ENCODE measurements around the gene DPYSL4.

Gene DPYSL4

DNA sequence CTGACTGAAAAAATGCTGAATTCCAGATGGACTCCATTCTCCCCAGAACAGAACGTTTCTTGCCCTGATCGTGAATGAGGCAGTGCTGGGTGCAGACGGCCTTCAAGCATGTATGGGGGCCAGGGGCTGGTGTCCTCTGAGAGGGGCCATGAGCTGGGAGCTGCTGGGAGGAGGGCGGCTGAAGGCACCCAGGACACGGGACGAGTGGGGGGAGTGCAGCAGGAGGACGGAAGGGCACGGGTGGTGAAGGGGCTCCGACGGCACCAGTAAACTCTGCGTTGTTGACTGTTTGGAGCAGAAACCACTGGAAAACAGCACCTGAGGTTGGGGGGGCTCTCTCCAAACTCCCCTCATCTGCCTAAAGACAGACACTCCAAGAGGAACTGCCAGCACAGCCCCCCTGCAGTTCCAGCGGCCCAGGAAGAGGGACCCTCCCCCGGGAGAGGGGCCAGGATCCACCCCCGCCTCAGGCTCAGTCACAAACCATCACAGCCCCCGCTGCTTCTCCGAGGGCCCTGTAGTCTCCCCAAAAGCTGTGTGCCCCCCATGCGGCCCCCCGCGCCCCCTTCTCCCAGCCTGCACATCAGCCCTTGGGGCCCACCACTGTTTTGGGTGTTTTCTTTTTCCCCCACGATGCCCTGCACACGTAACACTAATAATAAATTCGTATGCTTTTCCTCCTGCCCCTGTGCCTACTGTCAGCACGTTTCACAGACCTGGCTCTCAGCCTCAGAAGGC lies 55.5 kb downstream of the DPYSL4 start:
- no peaks in the 10 kb centered on the region for H3K36me3 ChIP-seq
- TF ChIP-seq, protein P1, sequence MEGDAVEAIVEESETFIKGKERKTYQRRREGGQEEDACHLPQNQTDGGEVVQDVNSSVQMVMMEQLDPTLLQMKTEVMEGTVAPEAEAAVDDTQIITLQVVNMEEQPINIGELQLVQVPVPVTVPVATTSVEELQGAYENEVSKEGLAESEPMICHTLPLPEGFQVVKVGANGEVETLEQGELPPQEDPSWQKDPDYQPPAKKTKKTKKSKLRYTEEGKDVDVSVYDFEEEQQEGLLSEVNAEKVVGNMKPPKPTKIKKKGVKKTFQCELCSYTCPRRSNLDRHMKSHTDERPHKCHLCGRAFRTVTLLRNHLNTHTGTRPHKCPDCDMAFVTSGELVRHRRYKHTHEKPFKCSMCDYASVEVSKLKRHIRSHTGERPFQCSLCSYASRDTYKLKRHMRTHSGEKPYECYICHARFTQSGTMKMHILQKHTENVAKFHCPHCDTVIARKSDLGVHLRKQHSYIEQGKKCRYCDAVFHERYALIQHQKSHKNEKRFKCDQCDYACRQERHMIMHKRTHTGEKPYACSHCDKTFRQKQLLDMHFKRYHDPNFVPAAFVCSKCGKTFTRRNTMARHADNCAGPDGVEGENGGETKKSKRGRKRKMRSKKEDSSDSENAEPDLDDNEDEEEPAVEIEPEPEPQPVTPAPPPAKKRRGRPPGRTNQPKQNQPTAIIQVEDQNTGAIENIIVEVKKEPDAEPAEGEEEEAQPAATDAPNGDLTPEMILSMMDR (IDR thresholded peaks at IDR 0.05): no peak
- DNase-seq: no peak
- intact Hi-C loops (cut with DNase I; ENCODE audit: low total_unique reads): no loop called here
- no peaks in the 10 kb centered on the region for H3K4me1 ChIP-seq
- H3K27ac ChIP-seq: no peak overlapping the region
- H3K4me3 ChIP-seq: no peak overlapping the region
- H3K9me3 ChIP-seq: no peaks in the 10 kb centered on the region
- H3K27me3 ChIP-seq: peaks cover 0 to 20% of the 10 kb centered on the region in 2 donors

DNA sequence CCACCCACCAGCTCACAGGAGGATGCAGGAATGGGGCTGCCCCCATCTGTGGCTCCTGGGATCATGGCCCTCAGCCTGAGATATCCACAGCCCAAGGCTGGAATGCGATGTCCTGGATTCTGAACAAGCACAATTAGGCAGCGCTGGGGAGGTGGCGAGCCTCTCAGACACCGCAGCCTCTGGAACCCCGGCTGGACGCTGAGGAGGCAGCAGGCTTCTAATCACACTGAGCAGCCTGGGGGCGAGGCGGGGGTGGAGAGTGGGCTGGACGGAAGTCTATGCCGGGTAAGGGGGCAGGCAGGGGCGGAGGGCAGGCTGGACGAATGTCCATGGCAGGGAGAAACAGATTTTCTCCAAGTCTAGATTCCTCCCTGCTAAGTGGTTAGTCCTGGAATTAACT lies 56.4 kb downstream of the DPYSL4 start:
- H3K27me3 ChIP-seq: peaks cover 0 to 18% of the 10 kb centered on the region in 2 donors
- no peak for DNase-seq
- no peaks in the 10 kb centered on the region for H3K9me3 ChIP-seq
- H3K36me3 ChIP-seq: no peaks in the 10 kb centered on the region
- H3K27ac ChIP-seq: no peak overlapping the region
- H3K4me1 ChIP-seq: no peaks in the 10 kb centered on the region
- no peak overlapping the region for H3K4me3 ChIP-seq
- TF ChIP-seq, protein P1 (IDR thresholded peaks at IDR 0.05): no peak
- intact Hi-C loops (cut with DNase I; ENCODE audit: low total_unique reads): no loop called here

DNA sequence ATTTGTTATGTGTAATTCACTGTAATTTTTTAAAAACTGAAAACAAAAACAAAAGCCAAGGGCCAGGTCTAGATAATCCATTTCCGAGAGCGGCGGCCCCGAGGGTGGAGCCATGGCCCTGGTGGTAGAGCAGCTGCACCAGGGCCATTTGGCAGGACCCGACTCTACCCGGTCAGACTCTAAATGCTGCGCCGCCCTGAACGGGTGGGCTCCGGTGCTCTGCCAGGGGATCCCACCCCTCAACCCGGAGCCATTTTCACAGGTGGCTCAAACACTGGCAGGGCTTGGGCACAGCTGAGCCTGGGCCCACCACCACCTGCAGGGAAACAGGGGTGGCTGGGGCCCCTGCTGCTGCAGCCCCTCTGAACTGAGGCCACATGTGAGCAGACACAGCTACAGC lies 56.9 kb downstream of the DPYSL4 start:
- peaks cover 0 to 4% (median 0%) of the 10 kb centered on the region in 4 donors for H3K4me1 ChIP-seq
- TF ChIP-seq, protein P1 (IDR thresholded peaks at IDR 0.05): no peak
- peaks cover 0 to 19% of the 10 kb centered on the region in 2 donors for H3K27me3 ChIP-seq
- intact Hi-C loops (cut with DNase I; ENCODE audit: low total_unique reads): no loop called here
- H3K36me3 ChIP-seq: no peaks in the 10 kb centered on the region
- H3K27ac ChIP-seq: no peak overlapping the region
- no peaks in the 10 kb centered on the region for H3K9me3 ChIP-seq
- no peak overlapping the region for H3K4me3 ChIP-seq
- DNase-seq: no peak

DNA sequence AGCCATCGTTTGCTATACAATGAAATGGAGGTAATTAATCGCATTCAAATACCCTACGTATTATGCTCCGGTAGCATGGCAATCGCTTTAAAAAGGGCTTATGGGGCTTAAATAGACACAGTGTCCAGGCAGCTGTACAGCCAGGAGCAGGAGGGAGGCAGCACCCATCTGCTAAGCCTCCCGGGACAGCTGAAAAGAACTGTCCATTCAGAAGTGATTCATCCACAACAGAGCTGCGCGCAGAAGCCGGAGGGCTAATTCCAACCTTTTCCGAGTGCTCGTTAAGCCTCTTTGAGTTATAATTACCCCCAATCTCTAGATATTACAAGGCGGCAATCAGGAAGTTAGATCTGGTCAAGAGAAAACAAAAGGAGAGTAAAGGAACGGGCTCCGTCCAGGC lies 58.3 kb downstream of the DPYSL4 start:
- TF ChIP-seq, protein P1 (IDR thresholded peaks at IDR 0.05): no peak
- no peak for DNase-seq
- Histone ChIP-seq H3K27me3 (peaks cover 0 to 33% of the 10 kb centered on the region in 2 donors), H3K4me1 (peaks cover 0 to 7% (median 0%) of the 10 kb centered on the region in 4 donors), H3K27ac (no peak overlapping the region), H3K9me3 (no peaks in the 10 kb centered on the region), H3K4me3 (no peak overlapping the region), H3K36me3 (no peaks in the 10 kb centered on the region)
- intact Hi-C loops (cut with DNase I; ENCODE audit: low total_unique reads): no loop called here

DNA sequence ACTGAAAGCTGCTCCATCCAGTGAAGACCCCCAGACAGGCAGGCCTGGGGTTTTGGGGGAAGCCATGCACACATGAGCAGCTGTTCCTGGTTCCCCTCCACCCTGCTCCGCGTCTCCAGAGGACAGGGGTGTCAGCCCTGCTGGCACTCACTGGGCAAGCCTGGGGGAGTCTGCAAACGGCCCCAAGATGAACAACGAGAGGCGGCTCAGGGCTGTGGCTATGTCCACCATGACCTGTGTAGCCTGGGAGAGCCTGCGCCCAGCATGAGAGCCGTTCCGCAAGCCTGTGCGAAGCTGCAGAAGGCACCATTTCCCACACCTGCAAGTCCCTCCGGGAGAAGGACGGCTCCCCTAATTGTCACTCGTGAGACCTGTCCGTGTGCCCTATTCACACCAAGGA lies 59.5 kb downstream of the DPYSL4 start:
- TF ChIP-seq, protein P1 (IDR thresholded peaks at IDR 0.05): no peak
- Histone ChIP-seq H3K4me1 (peaks cover 0 to 7% (median 0%) of the 10 kb centered on the region in 4 donors), H3K27me3 (peaks cover 0 to 43% of the 10 kb centered on the region in 2 donors), H3K9me3 (no peaks in the 10 kb centered on the region), H3K36me3 (no peaks in the 10 kb centered on the region), H3K27ac (no peak overlapping the region), H3K4me3 (no peak overlapping the region)
- intact Hi-C loops (cut with DNase I; ENCODE audit: low total_unique reads): no loop called here
- DNase-seq: no peak
